ENCODE results near the gene ORM2.
"Not testable (repeated sequence)": the region's sequence is repeated elsewhere in the genome, so short reads cannot be mapped to it uniquely, and the experiment has no call there.

The ORM2 gene

GRCh38 chr9:114316605-114317230 is 13.0 kb upstream of the ORM2 start:
- no peaks in the 10 kb centered on the region for H3K27me3 Mint-ChIP-seq
- H3K9me3 Mint-ChIP-seq (ENCODE audit: low read depth) = no peaks in the 10 kb centered on the region
- no peak overlapping the region for H3K4me3 Mint-ChIP-seq
- no peak overlapping the region for H3K27ac Mint-ChIP-seq
- H3K36me3 Mint-ChIP-seq = no peaks in the 10 kb centered on the region
- H3K4me1 Mint-ChIP-seq (ENCODE audit: low read depth) = no peaks in the 10 kb centered on the region

GRCh38 chr9:114317665-114318357 is 11.9 kb upstream of the ORM2 start:
- Mint-ChIP-seq H3K4me3 (no peak overlapping the region), H3K4me1 (ENCODE audit: low read depth) (no peaks in the 10 kb centered on the region), H3K9me3 (ENCODE audit: low read depth) (no peaks in the 10 kb centered on the region), H3K27me3 (no peaks in the 10 kb centered on the region), H3K27ac (no peak overlapping the region), H3K36me3 (no peaks in the 10 kb centered on the region)

- Mint-ChIP-seq H3K9me3 (ENCODE audit: low read depth) (no peaks in the 10 kb centered on the region), H3K4me1 (ENCODE audit: low read depth) (no peaks in the 10 kb centered on the region), H3K36me3 (no peaks in the 10 kb centered on the region), H3K27me3 (no peaks in the 10 kb centered on the region), H3K27ac (no peak overlapping the region), H3K4me3 (no peak overlapping the region)
Observed at GRCh38 chr9:114318416-114318815, 11.3 kb upstream of the ORM2 start.

GRCh38 chr9:114319147-114319546 is 10.5 kb upstream of the ORM2 start:
- no peaks in the 10 kb centered on the region for H3K4me1 Mint-ChIP-seq (ENCODE audit: low read depth)
- no peaks in the 10 kb centered on the region for H3K27me3 Mint-ChIP-seq
- H3K36me3 Mint-ChIP-seq = no peaks in the 10 kb centered on the region
- H3K27ac Mint-ChIP-seq = no peak overlapping the region
- H3K4me3 Mint-ChIP-seq = no peak overlapping the region
- H3K9me3 Mint-ChIP-seq (ENCODE audit: low read depth) = no peaks in the 10 kb centered on the region

GRCh38 chr9:114320710-114321109 is 9.0 kb upstream of the ORM2 start:
- H3K4me1 Mint-ChIP-seq (ENCODE audit: low read depth); H3K9me3 Mint-ChIP-seq (ENCODE audit: low read depth); H3K27me3 Mint-ChIP-seq; H3K27ac Mint-ChIP-seq; H3K36me3 Mint-ChIP-seq; H3K4me3 Mint-ChIP-seq: not testable (repeated sequence)

- Mint-ChIP-seq H3K4me1 (ENCODE audit: low read depth) (no peaks in the 10 kb centered on the region), H3K27ac (no peak overlapping the region), H3K4me3 (no peak overlapping the region), H3K27me3 (no peaks in the 10 kb centered on the region), H3K36me3 (no peaks in the 10 kb centered on the region), H3K9me3 (ENCODE audit: low read depth) (no peaks in the 10 kb centered on the region)
Observed at GRCh38 chr9:114321759-114322158, 7.9 kb upstream of the ORM2 start.

GRCh38 chr9:114322160-114322818 is 7.4 kb upstream of the ORM2 start:
- H3K27ac Mint-ChIP-seq, H3K4me3 Mint-ChIP-seq: not testable (repeated sequence)

GRCh38 chr9:114322831-114323531 is 6.7 kb upstream of the ORM2 start, which contains the start of gene ORM1:
TSS of gene ORM1 (plus strand) at chr9:114323098. CDS start at chr9:114323134, 36 bp downstream.
- not testable (repeated sequence) for H3K4me3 Mint-ChIP-seq; H3K9me3 Mint-ChIP-seq (ENCODE audit: low read depth); H3K27me3 Mint-ChIP-seq; H3K27ac Mint-ChIP-seq; H3K36me3 Mint-ChIP-seq; H3K4me1 Mint-ChIP-seq (ENCODE audit: low read depth)

More at GRCh38 chr9:114322160-114322818, 7.4 kb upstream of the ORM2 start:
- H3K27me3 Mint-ChIP-seq; H3K4me1 Mint-ChIP-seq (ENCODE audit: low read depth); H3K36me3 Mint-ChIP-seq; H3K9me3 Mint-ChIP-seq (ENCODE audit: low read depth): not testable (repeated sequence)

- H3K27ac Mint-ChIP-seq; H3K9me3 Mint-ChIP-seq (ENCODE audit: low read depth); H3K27me3 Mint-ChIP-seq; H3K4me3 Mint-ChIP-seq; H3K4me1 Mint-ChIP-seq (ENCODE audit: low read depth); H3K36me3 Mint-ChIP-seq: not testable (repeated sequence)
Observed at GRCh38 chr9:114323849-114324248, 5.8 kb upstream of the ORM2 start.

GRCh38 chr9:114324492-114324891 is 5.2 kb upstream of the ORM2 start:
- H3K27me3 Mint-ChIP-seq = no peaks in the 10 kb centered on the region
- no peak overlapping the region for H3K27ac Mint-ChIP-seq
- no peaks in the 10 kb centered on the region for H3K36me3 Mint-ChIP-seq
- no peaks in the 10 kb centered on the region for H3K4me1 Mint-ChIP-seq (ENCODE audit: low read depth)
- no peak overlapping the region for H3K4me3 Mint-ChIP-seq
- H3K9me3 Mint-ChIP-seq (ENCODE audit: low read depth) = no peaks in the 10 kb centered on the region

GRCh38 chr9:114324965-114325364 is 4.7 kb upstream of the ORM2 start:
- not testable (repeated sequence) for H3K4me1 Mint-ChIP-seq (ENCODE audit: low read depth); H3K4me3 Mint-ChIP-seq; H3K27ac Mint-ChIP-seq; H3K9me3 Mint-ChIP-seq (ENCODE audit: low read depth); H3K36me3 Mint-ChIP-seq; H3K27me3 Mint-ChIP-seq

- not testable (repeated sequence) for H3K27me3 Mint-ChIP-seq; H3K4me1 Mint-ChIP-seq (ENCODE audit: low read depth); H3K9me3 Mint-ChIP-seq (ENCODE audit: low read depth); H3K36me3 Mint-ChIP-seq; H3K27ac Mint-ChIP-seq; H3K4me3 Mint-ChIP-seq
Observed at GRCh38 chr9:114325684-114326254, 3.9 kb upstream of the ORM2 start.

GRCh38 chr9:114327749-114328148 is 1.9 kb upstream of the ORM2 start:
- H3K27ac Mint-ChIP-seq = no peak overlapping the region
- no peak overlapping the region for H3K4me3 Mint-ChIP-seq
- no peaks in the 10 kb centered on the region for H3K9me3 Mint-ChIP-seq (ENCODE audit: low read depth)

GRCh38 chr9:114328357-114328820 is 1.3 kb upstream of the ORM2 start:
- not testable (repeated sequence) for H3K4me3 Mint-ChIP-seq; H3K36me3 Mint-ChIP-seq; H3K4me1 Mint-ChIP-seq (ENCODE audit: low read depth); H3K27me3 Mint-ChIP-seq; H3K27ac Mint-ChIP-seq; H3K9me3 Mint-ChIP-seq (ENCODE audit: low read depth)

More at GRCh38 chr9:114327749-114328148, 1.9 kb upstream of the ORM2 start:
- Mint-ChIP-seq H3K27me3 (no peaks in the 10 kb centered on the region), H3K4me1 (ENCODE audit: low read depth) (peaks cover 10% of the 10 kb centered on the region), H3K36me3 (no peaks in the 10 kb centered on the region)
